GM08714 (cell line): ENCODE data around the gene METTL25B.
A peak's percentile ranks its signal among the peaks of the same experiment; 100 is the strongest.

Experiments used
- H3K4me3 ChIP-seq: fragments of 200-500 bp; sonication (Bioruptor generic); 2 replicates; pipeline ENCODE4 v1.5.1; 2014; ENCODE audit warnings: mild to moderate bottlenecking, low read length, inconsistent platforms
- ZNF274 ChIP-seq: IDR thresholded peaks from 2 replicates; pipeline ENCODE4 v1.6.1; 2012; ENCODE audit warnings: mild to moderate bottlenecking, low read depth, low read length

Gene METTL25B

DNA sequence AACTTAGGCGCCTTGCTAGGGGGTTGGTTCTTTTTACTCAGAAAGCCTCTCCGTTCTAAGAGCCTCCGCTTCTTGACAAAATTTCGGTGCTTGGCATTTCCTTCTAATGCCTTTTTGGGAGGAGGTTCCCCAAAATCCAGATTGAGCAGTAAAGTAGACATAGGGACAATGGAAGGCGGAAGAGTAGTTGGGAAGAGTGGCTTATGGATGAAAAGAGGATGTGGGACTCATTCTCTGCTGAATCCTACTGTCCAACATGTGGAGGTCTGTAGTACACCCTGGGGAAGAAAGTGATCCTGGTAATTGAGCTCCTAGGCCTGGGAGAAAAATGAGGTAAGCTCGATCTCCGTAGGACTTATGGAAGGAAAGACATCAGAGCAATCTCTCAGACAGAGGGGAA lies 777 bp upstream of the METTL25B start:
- TF ChIP-seq ZNF274 = no peak

DNA sequence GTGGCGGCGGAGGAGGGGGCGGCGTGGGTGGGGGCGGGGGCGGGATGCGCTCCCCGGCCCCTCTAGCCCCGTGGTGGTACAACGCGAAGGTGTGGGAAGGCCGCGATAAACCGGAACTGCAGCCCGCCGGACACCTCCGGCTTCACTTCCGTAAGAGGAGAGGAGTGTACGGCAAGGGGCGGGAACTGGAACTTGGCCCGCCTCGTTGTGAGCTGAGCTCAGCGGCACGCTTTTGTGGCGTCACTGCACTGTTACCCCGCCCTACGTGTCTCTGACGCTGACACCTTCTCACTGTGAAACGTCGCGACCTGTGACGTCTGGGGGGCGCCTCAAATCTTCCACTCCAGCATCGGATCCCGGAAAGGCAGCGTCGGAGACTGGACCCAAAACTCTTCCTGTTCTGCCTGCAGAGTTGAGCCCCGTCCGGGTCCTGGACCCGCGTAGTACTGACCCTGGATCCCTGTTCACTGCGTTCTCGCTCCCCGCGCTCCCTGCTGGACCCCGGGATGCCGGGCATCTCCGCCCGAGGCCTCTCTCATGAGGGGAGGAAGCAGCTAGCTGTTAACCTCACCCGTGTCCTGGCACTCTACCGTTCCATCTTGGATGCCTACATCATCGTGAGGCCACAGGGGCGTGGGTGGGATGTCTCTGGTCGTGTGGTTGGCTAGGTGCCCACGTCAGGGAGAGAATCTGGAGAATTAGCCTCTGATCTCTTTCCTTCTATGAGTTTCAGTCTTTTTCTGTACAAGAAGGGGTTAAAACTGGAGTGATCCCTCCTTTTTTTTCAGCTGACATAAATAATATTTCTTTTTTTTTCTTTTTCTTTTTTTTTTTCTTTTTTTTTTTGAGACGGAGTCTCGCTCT lies 562 bp downstream of the METTL25B start, which contains the start of gene ISG20L2:
TSS of gene ISG20L2 (minus strand) at position 168 of the 864 bp plus-strand sequence. CDS start 1,114 bp downstream, outside the sequence.
- H3K4me3 ChIP-seq = peak within 1 kb of the TSS; percentile 92
- no peak for TF ChIP-seq ZNF274

More for the DNA sequence above, 777 bp upstream of the METTL25B start:
- peak overlapping the region; percentile 82 for H3K4me3 ChIP-seq

DNA sequence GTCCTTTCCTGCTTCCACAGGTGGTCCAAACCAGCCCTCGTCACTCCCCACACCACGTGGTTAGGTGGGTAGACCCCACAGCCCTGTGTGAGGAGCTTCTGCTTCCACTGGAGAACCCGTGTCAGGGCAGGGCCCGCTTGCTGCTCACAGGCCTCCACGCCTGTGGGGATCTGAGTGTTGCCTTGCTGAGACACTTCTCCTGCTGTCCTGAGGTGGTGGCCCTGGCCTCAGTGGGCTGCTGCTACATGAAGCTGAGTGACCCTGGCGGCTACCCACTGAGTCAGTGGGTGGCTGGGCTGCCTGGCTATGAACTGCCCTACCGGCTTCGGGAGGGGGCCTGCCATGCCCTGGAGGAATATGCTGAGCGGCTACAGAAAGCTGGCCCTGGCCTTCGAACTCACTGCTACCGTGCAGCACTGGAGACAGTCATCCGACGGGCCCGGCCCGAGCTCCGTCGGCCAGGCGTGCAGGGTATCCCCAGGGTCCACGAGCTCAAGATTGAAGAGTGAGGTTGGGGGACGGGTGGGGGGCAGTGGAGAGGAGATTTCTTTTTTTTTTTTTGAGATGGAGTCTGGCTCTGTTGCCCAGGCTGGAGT lies 5.8 kb downstream of the METTL25B start:
- no peak for TF ChIP-seq ZNF274
- H3K4me3 ChIP-seq = no peak overlapping the region

- H3K4me3 ChIP-seq = no peak overlapping the region
- TF ChIP-seq ZNF274 = no peak
Measured at GRCh38 chr1:156738407-156738806, 10.1 kb downstream of the METTL25B start.

- TF ChIP-seq ZNF274 = no peak
- H3K4me3 ChIP-seq = no peak overlapping the region
Measured at GRCh38 chr1:156738916-156739315, 10.6 kb downstream of the METTL25B start.

DNA sequence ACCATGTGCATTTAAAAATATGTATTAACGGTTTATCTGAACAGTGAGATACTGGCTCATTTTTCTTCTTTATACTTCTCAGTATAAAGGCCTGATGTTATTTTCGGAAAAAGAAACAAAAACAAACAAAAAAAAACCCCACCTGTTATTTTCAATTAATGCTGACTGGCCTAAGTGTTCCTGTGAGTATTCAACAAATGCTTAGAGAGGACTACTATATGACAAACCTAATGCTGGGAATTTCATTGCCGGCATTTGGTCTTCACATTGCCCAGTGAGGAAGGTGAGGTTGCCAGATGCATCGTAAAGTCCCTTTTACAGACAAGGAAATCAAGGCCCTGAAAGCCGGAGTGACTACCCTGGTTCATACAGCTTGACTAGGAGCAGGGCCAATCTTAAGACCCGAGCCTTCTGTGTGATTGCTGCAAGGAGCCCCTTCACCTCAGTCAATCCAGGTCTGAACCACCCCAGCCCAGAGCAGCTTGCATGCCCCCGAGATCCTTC lies 12.0 kb downstream of the METTL25B start:
- no peak for TF ChIP-seq ZNF274
- H3K4me3 ChIP-seq = peak overlapping the region; percentile 70

DNA sequence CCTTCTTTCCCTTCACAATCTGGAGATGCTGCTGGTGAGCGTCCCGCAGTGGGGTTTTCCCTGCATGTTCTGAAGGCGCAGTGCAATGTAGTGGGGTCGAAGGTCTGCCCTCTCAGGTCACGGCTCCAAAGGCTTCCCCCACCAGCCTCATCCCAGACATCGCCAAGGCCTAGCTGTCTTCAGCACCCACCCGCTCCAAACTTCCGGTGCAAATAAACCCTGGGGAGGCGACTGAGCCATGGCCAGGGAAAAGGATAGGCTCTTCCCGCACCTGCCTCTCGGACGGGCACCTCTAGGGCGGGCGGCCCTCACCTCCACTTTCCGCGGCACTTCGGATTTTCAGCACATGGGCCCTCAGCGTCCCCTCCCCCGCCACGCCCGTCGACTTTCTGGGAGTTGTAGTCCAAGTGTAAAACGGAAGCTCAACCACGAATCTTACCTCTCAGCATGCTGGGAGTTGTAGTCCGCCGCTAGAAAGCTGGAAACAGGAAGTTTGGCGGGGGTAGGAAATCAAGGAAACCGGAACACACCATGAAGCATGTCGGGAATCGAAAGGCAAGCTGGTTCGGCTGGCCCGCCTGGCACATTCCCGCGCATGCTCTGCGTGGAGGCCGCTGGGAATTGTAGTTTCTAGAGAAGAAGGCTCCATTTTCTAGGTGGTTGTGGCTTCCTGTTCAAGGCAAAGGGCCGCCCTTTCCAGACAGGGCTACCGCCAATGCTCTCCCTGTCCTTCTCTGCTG lies 12.6 kb downstream of the METTL25B start, which contains the start of gene MRPL24:
TSS of gene MRPL24 (minus strand) at position 348 of the 740 bp plus-strand sequence. CDS start 2,384 bp downstream, outside the sequence.
- peak within 1 kb of the TSS; percentile 70 for H3K4me3 ChIP-seq
- no peak for TF ChIP-seq ZNF274

GRCh38 chr1:156741481-156741983 lies 13.3 kb downstream of the METTL25B start:
- peak overlapping the region; percentile 24; the same call in 1 of the 2 replicates for H3K4me3 ChIP-seq
- TF ChIP-seq ZNF274 = no peak

DNA sequence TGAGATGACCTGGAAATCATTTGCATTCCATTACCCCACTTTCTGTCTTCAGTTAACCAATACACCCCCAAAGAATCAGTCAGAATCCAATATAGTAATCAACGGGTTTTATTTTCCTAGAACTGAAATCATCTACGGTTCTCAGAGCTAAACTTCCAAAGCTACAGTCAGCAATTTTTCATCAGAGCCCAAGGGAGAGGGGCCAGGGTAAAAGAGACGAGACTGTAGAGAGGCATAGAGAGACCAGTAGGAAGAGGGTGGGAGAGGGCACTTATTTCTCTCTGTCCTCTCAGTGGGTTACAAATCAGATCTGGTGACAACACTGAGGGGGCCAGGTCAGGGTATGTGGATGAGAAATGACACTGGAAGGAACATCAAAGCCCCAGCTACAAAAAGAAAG lies 13.7 kb downstream of the METTL25B start:
- TF ChIP-seq ZNF274 = no peak
- H3K4me3 ChIP-seq = no peak overlapping the region

- no peak overlapping the region for H3K4me3 ChIP-seq
- no peak for TF ChIP-seq ZNF274
Measured at GRCh38 chr1:156742801-156743200, 14.5 kb downstream of the METTL25B start.

GRCh38 chr1:156743367-156744302 lies 15.4 kb downstream of the METTL25B start:
- no peak for TF ChIP-seq ZNF274
- H3K4me3 ChIP-seq = no peak overlapping the region

- no peak for TF ChIP-seq ZNF274
- no peak overlapping the region for H3K4me3 ChIP-seq
Measured at GRCh38 chr1:156744344-156744743, 16.1 kb downstream of the METTL25B start.
